Upper lobe of left lung (tissue), 4 donors: ENCODE data around the gene LY6G6F.

ENCODE experiments used
- EP300 ChIP-seq, 4 donors: sonication (generic); formaldehyde crosslinking; IDR thresholded peaks; one replicate each; pipeline ENCODE4 v1.5.1; 2017; ENCODE audit warnings: antibody characterized with exemption in 4 of 4, control low read depth in 2 of 4
- POLR2A ChIP-seq, 4 donors: fragments of 450-650 bp; IDR thresholded peaks; one replicate each; pipeline ENCODE4 v1.5.1; 2016 to 2017; ENCODE audit warnings: antibody characterized with exemption in 4 of 4, mild to moderate bottlenecking in 2 of 4
- POLR2AphosphoS5 ChIP-seq, 2 donors: sonication (generic); formaldehyde crosslinking; IDR thresholded peaks; one replicate each; pipeline ENCODE4 v1.5.1; 2017; ENCODE audit warnings: antibody characterized with exemption in 2 of 2
- TF ChIP-seq, protein P1 (sequence below), 6 experiments: fragments of 450-650 bp in 4 of 6; fragments of 200-600 bp in 2 of 6; sonication (generic) in 2 of 6; IDR thresholded peaks; one replicate each; pipeline ENCODE4 v1.5.1; 2016 to 2019; ENCODE audit warnings: antibody characterized with exemption in 6 of 6

DNA sequence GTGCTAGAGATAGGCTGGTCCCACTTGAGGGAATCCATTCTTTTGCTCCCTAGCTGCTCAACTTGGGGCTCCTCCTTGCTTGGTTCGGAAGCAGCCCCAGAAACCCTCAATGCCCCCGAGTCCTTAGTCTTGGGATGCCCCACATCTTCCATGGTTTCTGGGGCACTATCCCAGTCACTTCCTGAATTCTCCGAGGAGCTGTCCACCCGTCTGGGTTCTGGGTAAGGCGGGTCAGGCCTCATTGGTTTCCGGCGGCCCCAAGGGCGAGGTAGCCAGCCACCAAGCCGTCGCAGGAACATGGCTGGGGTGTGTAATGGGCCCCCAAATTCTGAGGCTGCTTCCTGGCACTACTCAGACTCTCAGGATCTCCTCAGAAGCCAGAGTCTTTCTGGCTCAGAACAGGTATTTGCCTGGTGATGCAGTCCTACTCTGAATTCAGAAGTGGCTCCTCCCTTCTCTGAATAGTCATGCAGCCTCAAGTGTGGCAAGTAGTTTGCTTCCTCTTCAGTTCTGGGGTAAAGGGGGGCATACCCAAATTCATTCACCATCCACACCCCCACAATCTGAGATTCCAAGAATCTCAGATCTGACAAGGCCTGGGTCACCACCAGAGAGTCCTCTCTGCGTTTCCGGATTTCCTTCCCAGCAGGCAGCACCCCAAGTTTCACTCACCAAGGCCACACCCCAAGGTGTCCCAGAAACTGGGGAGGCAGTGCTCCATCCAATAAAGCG, 46.9 kb upstream of the LY6G6F start:
- TF ChIP-seq POLR2AphosphoS5 (IDR thresholded peaks at IDR 0.05) (no peak), POLR2A (IDR thresholded peaks at IDR 0.05) (no peak), EP300 (IDR thresholded peaks at IDR 0.05) (no peak)
- TF ChIP-seq, protein P1, sequence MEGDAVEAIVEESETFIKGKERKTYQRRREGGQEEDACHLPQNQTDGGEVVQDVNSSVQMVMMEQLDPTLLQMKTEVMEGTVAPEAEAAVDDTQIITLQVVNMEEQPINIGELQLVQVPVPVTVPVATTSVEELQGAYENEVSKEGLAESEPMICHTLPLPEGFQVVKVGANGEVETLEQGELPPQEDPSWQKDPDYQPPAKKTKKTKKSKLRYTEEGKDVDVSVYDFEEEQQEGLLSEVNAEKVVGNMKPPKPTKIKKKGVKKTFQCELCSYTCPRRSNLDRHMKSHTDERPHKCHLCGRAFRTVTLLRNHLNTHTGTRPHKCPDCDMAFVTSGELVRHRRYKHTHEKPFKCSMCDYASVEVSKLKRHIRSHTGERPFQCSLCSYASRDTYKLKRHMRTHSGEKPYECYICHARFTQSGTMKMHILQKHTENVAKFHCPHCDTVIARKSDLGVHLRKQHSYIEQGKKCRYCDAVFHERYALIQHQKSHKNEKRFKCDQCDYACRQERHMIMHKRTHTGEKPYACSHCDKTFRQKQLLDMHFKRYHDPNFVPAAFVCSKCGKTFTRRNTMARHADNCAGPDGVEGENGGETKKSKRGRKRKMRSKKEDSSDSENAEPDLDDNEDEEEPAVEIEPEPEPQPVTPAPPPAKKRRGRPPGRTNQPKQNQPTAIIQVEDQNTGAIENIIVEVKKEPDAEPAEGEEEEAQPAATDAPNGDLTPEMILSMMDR (IDR thresholded peaks at IDR 0.05) = no peak
